HG03135 (cell line): Measurements from ENCODE around the gene TNFRSF9.
A peak's percentile ranks its signal among the peaks of the same experiment; 100 is the strongest.
"Not testable (repeated sequence)": the region's sequence is repeated elsewhere in the genome, so short reads cannot be mapped to it uniquely, and the experiment has no call there.

Experiments used
- ATAC-seq: cut with Tn5 transposase; IDR thresholded peaks from one replicate; pipeline ENCODE4 v1.9.1; 2021; ENCODE audit warnings: mild to moderate bottlenecking, moderate library complexity; ENCODE audit not compliant: unreplicated experiment

TNFRSF9 gene

DNA sequence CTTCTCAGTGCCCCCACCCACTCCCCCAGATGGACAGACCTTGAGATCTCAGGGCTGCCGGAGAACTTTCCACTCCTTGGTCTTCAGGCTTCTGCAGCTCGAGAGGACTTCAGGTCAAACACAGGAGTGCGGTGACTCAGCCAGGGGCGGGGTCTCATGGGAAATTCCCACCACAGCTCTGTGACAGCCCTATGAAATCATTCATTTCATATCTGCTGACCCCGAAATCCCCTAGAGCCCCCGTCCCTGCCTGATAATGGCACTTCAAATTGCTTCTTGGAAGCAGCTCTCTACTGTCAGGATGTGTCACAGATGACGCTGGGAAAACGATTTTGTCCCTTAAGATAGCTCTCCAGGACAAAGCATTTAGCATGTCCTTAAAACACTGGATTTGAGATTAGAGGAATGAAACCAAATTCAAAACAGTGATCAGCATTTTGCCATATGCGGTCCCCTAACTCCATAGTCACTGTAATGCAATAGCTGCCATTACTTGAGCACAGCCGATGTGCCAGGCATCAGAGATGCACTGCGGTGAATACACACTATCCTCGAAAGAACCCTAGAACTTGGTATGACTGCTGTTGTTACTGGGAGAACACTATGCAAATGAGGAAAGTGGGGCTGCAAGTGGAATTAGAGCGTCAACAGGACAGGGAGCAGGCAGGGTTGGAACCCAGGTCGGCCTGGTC lies at the start of gene TNFRSF9:
Gene TNFRSF9 (minus strand): TSS at position 95 of the 692 bp plus-strand sequence. CDS start 845 bp downstream, outside the sequence.
- ATAC-seq, result no peak

DNA sequence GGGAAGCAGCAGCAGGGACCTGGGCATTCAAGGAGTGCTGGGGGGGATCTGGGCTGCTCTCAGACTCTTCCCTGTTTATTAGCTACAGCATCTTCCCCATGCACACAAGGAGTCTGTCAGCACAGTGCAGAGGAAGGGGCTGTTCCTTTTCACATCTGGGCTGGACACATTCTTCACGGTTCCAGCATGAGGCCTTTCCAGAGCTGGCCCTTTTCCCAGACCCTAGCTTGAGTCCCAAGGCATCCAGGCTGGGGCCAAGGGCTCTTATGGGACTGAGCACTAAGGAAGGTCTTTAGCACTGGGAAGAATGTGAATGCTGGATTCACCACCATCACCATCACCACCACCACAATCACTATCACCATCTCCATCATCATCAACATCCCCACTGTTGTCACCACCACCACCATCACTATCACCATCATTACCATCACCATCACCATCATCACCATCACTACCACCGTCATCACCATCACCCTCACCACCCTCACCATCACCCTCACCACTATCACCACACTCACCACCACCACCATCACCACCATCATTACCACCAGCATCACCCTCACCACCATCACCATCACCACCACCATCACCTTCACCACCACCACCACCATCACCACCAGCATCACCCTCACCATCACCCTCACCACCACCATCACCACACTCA lies 49.3 kb upstream of the TNFRSF9 start:
- ATAC-seq, result no peak

DNA sequence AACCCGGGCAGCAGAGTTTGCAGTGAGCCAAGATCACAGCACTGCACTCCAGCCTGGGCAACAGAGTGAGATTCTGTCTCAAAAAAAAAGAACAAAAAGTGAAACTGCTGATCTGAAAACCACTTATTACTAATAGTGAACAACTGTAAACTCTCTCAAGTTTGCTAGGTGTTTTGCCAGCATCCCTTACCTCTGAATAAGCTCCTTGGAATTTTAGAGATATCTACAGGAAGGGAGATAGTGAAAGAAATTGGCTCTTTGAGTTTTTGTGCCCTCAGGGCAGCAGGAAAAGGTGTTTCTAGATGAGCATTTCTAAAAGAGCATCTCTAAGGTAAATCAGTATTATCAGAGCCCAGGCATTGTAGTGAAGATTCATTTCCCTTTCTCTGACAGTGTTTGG lies 47.9 kb upstream of the TNFRSF9 start:
- no peak for ATAC-seq

DNA sequence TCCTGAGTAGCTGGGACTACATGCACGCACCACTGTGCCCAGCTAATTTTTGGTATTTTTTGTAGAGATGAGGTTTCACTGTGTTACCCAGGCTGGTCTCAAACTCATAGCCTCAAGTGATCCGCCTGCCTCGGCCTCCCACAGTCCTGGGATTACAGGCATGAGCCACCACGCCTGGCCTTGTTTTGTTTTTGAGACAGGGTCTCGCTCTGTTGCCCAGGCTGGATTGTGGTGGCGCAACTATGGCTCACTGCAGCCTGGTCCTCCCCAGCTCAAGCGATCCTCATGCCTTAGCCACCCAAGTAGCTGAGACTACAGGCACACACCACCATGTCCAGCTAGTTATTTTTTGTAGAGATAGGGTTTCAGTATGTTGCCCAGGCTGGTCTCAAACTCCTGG lies 46.9 kb upstream of the TNFRSF9 start:
- ATAC-seq, result no peak

DNA sequence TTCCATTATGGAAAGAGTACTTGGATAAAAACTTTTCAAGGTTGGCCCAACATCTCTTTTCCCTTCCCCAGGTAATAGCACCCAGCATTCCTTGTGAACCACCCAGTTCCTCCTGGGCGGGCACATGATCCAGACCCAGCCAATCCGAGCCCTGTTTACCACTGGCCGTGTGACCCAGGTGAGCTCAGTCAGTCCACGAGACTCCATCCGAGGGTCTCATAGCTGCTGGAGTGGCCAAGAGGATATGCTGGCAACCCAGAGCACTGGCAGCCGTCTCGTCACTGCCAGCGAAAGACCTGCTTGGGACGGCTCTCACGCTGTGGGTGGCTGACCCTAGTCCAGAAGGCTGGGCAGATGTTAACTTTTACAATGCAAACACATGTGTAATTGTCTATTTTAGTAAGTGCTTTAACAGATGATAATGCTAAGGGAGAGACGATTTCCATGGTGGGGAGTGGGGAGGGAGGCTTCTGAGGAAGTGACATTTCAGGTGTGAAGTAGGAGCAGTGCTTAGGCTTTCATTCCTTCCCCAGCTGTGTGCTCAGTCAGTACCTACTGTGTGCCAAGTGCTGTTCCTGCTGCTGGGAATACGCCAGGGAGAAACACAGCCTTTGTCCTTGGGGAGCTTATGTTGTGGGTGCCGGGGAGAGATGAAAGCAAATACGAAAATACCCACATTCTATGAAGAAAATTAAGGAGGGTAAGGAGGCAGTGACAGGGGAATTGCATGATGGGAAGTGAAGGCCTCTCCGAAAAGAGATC lies 45.4 kb upstream of the TNFRSF9 start:
- ATAC-seq, result no peak

DNA sequence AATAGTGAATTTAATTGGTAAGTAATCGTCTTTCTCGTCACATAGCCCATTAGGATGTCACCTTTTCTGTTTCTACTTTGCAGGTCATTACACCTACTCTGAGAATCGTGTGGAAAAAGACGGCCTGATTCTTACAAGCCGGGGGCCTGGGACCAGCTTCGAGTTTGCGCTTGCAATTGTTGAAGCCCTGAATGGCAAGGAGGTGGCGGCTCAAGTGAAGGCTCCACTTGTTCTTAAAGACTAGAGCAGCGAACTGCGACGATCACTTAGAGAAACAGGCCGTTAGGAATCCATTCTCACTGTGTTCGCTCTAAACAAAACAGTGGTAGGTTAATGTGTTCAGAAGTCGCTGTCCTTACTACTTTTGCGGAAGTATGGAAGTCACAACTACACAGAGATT lies 44.2 kb upstream of the TNFRSF9 start:
- no peak for ATAC-seq

DNA sequence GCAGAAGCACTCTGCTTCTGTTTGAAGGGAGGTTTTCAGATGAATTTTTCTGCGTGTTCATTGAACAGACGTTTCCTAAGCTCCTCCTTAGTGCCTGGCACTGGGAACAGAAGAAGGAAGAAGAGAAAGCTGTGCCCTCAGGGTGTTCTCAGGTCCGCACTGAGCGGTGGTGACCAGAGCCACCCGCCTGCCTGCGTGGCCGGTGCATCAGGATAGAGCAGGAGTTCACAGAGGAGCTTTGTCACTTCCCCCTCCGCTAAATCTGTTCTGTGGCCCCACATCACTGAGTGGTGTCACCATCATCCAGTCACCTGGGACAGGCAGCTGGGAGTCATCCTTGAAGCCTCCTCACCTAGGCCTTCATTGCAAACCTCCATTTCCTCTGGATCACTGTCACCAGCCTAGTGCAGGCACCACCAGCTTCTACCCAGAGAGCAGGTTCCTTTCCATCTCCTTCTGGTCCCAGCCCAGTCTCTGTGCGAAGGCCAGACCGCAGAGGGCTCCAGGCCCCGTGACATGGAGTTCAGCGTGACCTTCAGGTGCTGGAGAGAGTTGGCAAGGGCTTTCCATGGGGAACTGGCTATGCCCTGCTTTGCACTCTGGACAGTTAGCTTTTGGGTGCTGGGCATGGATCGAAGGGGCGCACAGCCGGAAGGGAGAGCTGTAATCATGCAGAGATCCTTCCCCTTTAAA lies 42.6 kb upstream of the TNFRSF9 start:
- no peak for ATAC-seq

DNA sequence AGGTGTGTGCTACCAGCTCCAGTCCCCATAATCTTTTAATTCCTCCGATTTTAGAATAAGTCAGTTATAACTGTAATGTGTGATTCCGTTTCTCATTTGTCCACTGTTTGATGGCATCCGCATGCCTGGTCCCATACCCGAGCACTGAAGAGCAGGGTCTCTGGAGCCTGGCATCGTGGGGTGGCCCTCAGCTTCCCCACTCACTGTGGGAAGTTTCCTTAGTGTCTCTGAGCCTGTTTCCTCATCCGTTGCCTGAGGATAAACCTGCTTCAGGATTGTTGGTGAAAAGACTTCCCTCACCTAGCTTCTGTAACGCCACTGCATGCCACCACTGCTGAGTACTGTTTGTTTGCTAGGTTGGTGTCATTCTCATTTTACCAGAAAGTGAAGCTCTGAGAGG lies 40.3 kb upstream of the TNFRSF9 start:
- no peak for ATAC-seq

DNA sequence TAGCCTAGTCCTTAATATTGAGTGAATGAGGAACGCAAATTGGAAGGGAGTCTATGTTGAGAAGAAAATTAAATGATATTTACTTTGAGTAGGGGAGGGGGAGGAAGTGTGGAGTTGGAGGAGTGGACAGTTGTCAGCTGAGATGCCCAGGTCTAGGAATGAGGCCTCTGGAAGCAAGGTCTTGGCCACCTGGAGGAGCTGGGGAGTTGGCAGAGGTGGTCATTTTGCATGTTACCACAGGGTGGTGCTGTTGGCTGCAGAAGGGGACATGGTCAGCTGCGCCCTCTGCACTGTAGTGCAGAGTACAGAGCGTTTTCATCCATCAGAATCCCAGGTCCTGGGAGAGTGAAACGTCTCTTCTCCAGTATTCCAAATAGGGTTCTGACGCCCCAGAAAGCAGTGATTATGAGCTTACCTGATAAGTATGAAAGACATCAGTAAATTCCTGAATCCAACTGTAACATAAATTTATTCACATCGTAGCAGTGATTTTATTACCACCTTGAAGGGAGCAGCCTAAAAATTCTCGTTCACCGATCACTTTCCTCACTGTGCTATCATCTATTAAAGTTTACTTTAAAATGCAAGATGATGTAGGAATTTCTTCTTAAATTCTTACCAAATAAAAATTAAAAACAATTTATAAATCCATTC lies 34.7 kb upstream of the TNFRSF9 start:
- ATAC-seq, result no peak

DNA sequence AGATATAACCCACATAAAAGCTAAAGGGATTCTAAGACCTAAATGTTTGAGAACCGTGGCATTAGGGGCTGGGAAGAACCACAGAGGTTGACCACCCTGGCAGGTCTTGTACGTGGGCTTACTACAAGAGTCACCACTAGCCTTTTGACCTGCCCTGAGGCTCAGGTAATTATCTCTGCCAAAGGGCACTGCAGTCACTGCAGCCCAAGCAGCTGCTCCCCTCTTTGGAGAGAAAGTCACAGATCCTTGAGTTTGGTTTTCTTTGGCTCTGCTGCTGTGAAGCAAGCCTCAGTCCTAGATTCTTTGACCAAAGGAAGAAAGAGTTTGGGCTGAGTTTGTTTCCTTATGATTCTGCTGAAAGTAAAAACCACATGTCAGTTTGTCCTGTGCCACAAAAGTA lies 32.4 kb upstream of the TNFRSF9 start:
- no peak for ATAC-seq

DNA sequence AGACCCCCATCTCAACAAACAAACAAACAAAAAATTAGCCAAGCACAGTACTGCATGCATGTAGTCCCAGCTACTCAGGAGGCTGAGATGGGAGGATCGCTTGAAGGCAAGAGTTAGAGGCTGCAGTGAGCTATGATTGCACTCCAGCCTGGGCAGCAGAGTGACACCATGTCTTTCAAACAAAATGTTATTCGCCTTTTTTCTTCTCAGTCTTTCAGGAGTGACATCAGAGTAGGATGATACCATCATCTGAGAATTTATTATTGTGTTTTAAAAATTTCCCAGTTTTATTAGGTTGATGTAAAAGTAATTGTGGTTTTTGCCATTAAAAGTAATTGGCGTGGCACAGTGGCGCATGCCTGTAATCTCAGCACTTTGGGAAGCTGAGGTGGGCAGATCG lies 31.6 kb upstream of the TNFRSF9 start:
- no peak for ATAC-seq

DNA sequence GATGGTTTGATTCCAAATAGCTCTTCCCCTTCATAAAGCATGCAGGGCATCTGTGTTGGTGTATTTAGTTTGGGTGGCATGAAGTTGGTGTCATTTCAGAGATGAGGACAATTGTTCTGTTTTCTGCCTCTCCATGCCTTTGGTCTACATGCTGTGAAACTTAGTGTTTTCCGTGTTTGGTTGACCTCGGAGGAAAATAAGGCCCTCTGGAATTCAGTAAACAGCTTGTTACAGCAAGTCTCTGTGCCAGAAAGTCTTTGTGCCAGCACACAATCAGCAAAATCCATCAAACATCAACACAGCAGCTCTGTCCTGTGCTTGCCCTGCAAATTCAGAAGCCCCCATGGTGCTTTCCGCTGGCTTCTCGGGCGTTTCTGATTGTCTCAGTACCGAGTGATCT lies 30.4 kb upstream of the TNFRSF9 start:
- ATAC-seq, result no peak

DNA sequence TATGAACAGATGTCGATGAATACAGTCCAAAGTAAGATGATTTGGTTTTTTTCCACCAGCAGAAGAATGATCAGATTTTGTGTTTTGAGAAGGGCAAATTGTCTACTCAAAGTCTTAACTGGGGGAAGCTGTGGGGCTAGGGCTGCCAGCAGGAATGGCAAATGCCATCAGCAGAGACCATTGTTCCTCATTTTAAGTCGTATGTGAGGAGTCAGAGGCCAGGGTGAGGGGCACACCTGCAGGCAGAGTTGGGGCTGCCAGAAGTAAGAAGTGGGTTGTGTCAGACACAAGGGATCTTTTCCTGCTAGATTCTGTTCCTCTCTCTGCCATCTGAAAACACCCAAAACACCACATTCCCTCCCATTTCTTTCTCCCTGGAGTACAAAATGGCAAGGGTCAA lies 29.6 kb upstream of the TNFRSF9 start:
- no peak for ATAC-seq

DNA sequence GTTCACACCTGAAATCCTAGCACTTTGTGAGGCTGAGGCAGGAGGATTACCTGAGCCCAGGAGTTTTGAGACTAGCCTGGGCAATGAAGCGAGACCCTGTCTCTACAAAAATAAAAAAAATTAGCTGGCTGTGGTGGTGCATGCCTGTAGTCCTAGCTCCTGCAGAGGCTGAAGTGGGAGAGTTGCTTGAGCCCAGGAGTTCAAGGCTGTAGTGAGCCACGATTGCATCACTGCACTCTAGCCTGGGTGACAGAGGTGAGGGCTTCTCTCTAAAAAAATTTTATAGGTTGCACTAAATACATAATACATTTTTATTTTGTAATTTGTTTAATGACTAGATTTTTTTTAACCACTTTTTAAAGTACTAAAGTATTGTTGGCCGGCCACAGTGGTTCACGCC lies 27.0 kb upstream of the TNFRSF9 start:
- ATAC-seq, result no peak

DNA sequence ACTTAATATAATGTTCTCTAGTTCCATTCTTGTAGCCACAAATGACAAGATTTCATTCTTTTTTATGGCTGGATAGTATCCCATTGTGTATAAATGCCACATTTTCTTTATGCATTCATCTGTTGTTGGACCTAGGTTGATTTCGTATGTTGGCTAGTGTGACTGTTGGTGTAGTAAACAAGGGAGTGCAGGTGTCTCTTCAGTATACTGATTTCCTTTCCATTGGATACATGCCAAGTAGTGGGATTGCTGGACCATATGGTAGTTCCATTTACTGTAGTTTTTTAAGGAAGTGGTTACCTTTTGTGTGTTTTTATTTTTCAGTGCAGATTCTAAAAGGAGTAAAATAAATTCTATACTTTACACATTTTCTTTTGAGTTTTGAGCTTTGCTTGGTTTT lies 26.6 kb upstream of the TNFRSF9 start:
- no peak for ATAC-seq

DNA sequence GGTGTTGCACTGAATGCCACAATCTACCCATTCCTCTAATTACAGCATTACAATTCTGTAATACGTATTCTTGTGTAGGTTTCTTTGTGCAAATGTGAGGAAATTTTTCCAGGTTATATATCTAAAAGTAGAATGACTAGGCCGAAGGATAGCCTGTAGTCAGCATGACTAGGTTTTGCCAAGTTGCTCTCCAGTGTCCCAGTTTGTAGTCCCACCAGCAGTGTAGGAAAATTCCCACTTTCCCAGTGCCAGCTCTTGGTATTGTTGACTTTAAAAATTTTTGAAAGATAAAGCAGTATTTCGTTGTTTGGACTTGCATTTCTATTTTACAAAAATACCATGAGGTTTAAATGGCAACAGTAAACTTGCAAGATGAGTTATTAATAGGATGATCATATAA lies 23.8 kb upstream of the TNFRSF9 start:
- ATAC-seq, result no peak

DNA sequence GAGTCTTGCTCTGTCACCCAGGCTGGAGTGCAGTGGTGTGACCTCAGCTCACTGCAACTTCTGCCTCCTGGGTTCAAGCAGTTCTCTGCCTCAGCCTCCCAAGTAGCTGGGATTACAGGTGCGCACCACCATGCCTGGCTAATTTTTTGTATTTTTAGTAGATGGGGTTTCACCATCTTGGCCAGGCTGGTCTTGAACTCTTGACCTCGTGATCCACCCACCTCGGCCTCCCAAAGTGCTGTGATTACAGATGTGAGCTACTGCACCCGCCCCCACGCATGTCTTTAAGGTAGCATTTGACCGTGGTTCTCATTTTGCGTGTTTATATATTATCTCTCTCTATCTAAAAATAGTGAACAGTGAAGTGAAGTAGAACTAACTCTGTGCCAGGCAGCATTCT lies 23.2 kb upstream of the TNFRSF9 start:
- ATAC-seq, result not testable (repeated sequence)

DNA sequence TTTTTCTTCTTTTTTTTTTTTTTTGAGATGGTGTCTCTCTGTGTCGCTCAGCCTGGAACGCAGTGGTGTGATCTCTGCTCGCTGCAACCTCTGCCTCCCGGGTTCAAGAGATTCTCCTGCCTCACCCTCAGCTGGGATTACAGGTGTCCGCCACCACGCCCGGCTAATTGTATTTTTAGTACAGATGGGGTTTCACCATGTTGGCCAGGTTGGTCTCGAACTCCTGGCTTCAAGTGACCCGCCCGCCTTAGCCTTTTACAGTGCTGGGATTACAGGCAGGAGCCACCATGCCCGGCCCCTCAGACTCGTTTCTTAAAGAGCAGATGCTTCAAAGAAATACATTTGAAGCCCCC lies 22.7 kb upstream of the TNFRSF9 start:
- not testable (repeated sequence) for ATAC-seq

DNA sequence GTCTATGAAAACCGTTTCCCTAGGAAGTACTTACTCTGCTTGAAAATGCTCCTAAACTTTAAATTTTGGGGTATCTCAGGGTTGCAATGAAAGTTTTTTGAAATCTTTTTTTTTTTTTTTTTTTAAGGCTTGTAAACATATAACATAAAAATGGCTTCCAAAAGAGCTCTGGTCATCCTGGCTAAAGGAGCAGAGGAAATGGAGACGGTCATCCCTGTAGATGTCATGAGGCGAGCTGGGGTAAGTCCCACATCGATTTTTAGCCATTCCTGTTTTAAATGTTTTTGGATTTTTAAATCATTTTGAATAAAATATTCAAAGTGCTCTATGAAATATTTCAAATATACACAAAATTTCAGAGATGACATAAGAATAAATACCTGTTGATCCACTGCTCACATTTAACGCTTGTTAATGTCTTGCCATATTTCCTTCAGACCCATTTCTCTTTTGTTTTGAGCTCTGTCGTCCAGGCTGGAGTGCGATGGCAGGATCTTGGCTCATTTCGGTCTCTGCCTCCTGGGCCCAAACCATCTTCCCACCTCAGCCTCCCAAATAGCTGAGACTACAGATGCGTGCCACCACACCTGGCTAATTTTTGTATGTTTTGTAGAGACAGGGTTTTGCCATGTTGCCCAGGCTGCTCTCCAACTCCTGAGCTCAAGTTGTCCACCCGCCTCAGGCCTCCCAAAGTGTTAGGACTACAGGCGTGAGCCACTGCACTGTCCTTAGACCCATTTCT lies 22.2 kb upstream of the TNFRSF9 start:
- no peak for ATAC-seq

DNA sequence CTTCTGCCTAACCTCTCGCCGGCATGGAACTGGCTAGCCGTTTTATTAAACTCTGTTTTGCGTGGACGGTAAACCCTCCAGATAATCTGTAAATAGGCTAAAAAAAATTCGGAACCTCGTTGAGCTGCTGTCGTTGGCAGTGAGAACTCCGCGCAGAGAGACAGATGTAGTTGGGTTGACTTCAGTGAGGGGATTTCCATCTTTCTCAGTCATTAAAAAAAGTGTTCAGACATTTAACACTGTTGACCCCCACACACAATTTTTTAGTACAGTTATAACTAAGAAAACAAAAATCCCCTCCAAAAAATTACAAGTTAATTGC lies 21.3 kb upstream of the TNFRSF9 start:
- peak; percentile 12 for ATAC-seq
